SK-N-SH (cell line): ENCODE results near the gene HDAC4. TPM values are rescaled to one million over a fixed set of nuclear protein-coding genes. Genes with fewer than 3 reads are reported as not detected.

Source experiments
- CTCF ChIA-PET: fragments of 300-600, 350-600 bp; formaldehyde crosslinking; extraction: SDS; loops from one replicate; lab custom pipeline; 2021; lab: Yijun Ruan, JAX
- POLR2A ChIA-PET: fragments of 350-600 bp; sonication (Branson Sonifier 250); formaldehyde crosslinking; extraction: SDS; loops from one replicate; lab custom pipeline; 2020; ENCODE audit warnings: antibody characterized with exemption, inconsistent platforms; lab: Yijun Ruan, JAX
- DNase-seq: peaks from one replicate; pipeline ENCODE4 v3.0.0; 2012
- H2AFZ ChIP-seq: fragments of 200-600 bp; sonication (generic); 2 replicates; pipeline ENCODE4 v1.8.1; 2016; ENCODE audit warnings: antibody characterized with exemption, mild to moderate bottlenecking, low read depth
- H3F3A ChIP-seq: fragments of 200-600 bp; sonication (generic); replicated peaks from 2 replicates; pipeline ENCODE3; 2016; ENCODE audit warnings: antibody characterized with exemption, mild to moderate bottlenecking; ENCODE audit not compliant: insufficient read depth
- H3K27ac ChIP-seq, 2 experiments: fragments of 200-500 bp in 1 of 2; fragments of 200-600 bp in 1 of 2; sonication (Bioruptor generic) in 1 of 2; sonication (generic), shearing (Covaris generic) in 1 of 2; 2 replicates each; pipeline versions ENCODE4 v1.5.1 to v1.6.1; 2014 to 2016; ENCODE audit warnings: low read depth in 2 of 2, inconsistent platforms in 1 of 2, low read length in 1 of 2, mild to moderate bottlenecking in 1 of 2, mixed read lengths in 1 of 2
- H3K27me3 ChIP-seq: fragments of 200-600 bp; sonication (generic), shearing (Covaris generic); 2 replicates; pipeline ENCODE4 v1.6.1; 2016; ENCODE audit warnings: mixed run types; ENCODE audit not compliant: insufficient read depth
- H3K36me3 ChIP-seq, 2 experiments: fragments of 200-500 bp in 1 of 2; fragments of 200-600 bp in 1 of 2; sonication (Bioruptor generic) in 1 of 2; sonication (generic) in 1 of 2; replicated peaks in 1 of 2; 2 replicates each; pipeline versions ENCODE3 to v1.5.1; 2014 to 2016; ENCODE audit warnings: low read length in 1 of 2, mild to moderate bottlenecking in 1 of 2; ENCODE audit not compliant: insufficient read depth in 2 of 2, control insufficient read depth in 1 of 2
- H3K4me1 ChIP-seq, 2 experiments: fragments of 200-500 bp in 1 of 2; fragments of 200-600 bp in 1 of 2; sonication (Bioruptor generic) in 1 of 2; sonication (generic), shearing (Covaris generic) in 1 of 2; 2 replicates each; pipeline versions ENCODE4 v1.5.1 to v1.6.1; 2014 to 2016; ENCODE audit warnings: low read depth in 1 of 2, low read length in 1 of 2, mixed run types in 1 of 2; ENCODE audit not compliant: insufficient read depth in 2 of 2, control insufficient read depth in 1 of 2
- H3K4me2 ChIP-seq: fragments of 200-600 bp; sonication (generic), shearing (Covaris generic); 2 replicates; pipeline ENCODE4 v1.6.1; 2017; ENCODE audit warnings: mixed run types
- H3K4me3 ChIP-seq, 2 experiments: fragments of 200-500 bp in 1 of 2; fragments of 200-600 bp in 1 of 2; sonication (Bioruptor generic) in 1 of 2; sonication (generic), shearing (Covaris generic) in 1 of 2; 2 replicates each; pipeline versions ENCODE4 v1.5.1 to v1.8.1; 2014 to 2016; ENCODE audit warnings: low read depth in 2 of 2, inconsistent platforms in 1 of 2, low read length in 1 of 2, mild to moderate bottlenecking in 1 of 2, mixed read lengths in 1 of 2, moderate library complexity in 1 of 2
- H3K79me2 ChIP-seq: fragments of 200-600 bp; sonication (generic); 2 replicates; pipeline ENCODE4 v1.8.1; 2017; ENCODE audit warnings: mild to moderate bottlenecking; ENCODE audit not compliant: insufficient read depth
- H3K9ac ChIP-seq: fragments of 200-600 bp; sonication (generic); 2 replicates; pipeline ENCODE4 v1.6.1; 2017; ENCODE audit warnings: mixed run types
- H3K9me2 ChIP-seq: fragments of 200-600 bp; sonication (generic); 2 replicates; pipeline ENCODE4 v1.6.1; 2017; ENCODE audit warnings: mixed run types
- H3K9me3 ChIP-seq: fragments of 200-600 bp; sonication (generic); 2 replicates; pipeline ENCODE4 v1.6.1; 2017; ENCODE audit warnings: mixed run types, mild to moderate bottlenecking, moderate library complexity
- H4K20me1 ChIP-seq: fragments of 200-600 bp; sonication (generic); 2 replicates; pipeline ENCODE4 v1.6.1; 2017; ENCODE audit warnings: mild to moderate bottlenecking, mixed run types; ENCODE audit not compliant: insufficient read depth
- EP300 ChIP-seq, 2 experiments: IDR thresholded peaks; 2 replicates each; pipeline versions ENCODE4 v1.4.0 to v1.6.1; 2012; ENCODE audit warnings: borderline replicate concordance in 1 of 2, low read depth in 1 of 2, low read length in 1 of 2
- EZH2phosphoT487 ChIP-seq: fragments of 200-600 bp; sonication (generic); IDR thresholded peaks from 2 replicates; pipeline ENCODE4 v1.6.1; 2017; ENCODE audit warnings: low read depth, mixed run types, mild to moderate bottlenecking, antibody characterized with exemption, moderate library complexity, borderline replicate concordance
- FOXM1 ChIP-seq: IDR thresholded peaks from 2 replicates; pipeline ENCODE4 v1.4.0; 2012; ENCODE audit warnings: low read depth, mild to moderate bottlenecking
- GATA2 ChIP-seq: sonication (generic); formaldehyde crosslinking; IDR thresholded peaks from 2 replicates; pipeline ENCODE4 v1.5.0; 2020; ENCODE audit warnings: mild to moderate bottlenecking, missing genetic modification reagents
- IRF3 ChIP-seq: fragments of 150-350 bp; IDR thresholded peaks from 2 replicates; pipeline ENCODE4 v1.6.1; 2016; ENCODE audit warnings: mild to moderate bottlenecking, low read depth, low read length
- JUND ChIP-seq: IDR thresholded peaks from 2 replicates; pipeline ENCODE4 v1.4.0; 2012
- MEF2A ChIP-seq: IDR thresholded peaks from 2 replicates; pipeline ENCODE4 v1.4.0; 2012; ENCODE audit warnings: low read depth, borderline replicate concordance
- PBX3 ChIP-seq: IDR thresholded peaks from 2 replicates; pipeline ENCODE4; 2012
- REST ChIP-seq: IDR thresholded peaks from 2 replicates; pipeline ENCODE4 v1.6.1; 2012; ENCODE audit warnings: mild to moderate bottlenecking, low read depth, low read length, moderate library complexity
- RFX5 ChIP-seq: IDR thresholded peaks from 2 replicates; pipeline ENCODE4 v1.6.1; 2012; ENCODE audit warnings: mild to moderate bottlenecking, improper control_type of control experiment, low read length
- RXRA ChIP-seq: IDR thresholded peaks from 2 replicates; pipeline ENCODE4 v1.4.0; 2012; ENCODE audit warnings: low read depth, mild to moderate bottlenecking, borderline replicate concordance
- TAF1 ChIP-seq: IDR thresholded peaks from 2 replicates; pipeline ENCODE4 v1.6.1; 2012; ENCODE audit warnings: low read depth, mild to moderate bottlenecking, low read length, moderate library complexity, borderline replicate concordance
- USF2 ChIP-seq: fragments of 150-350 bp; IDR thresholded peaks from 2 replicates; pipeline ENCODE4 v1.6.1; 2017; ENCODE audit warnings: antibody characterized with exemption, low read length, low read depth, borderline replicate concordance
- YY1 ChIP-seq: IDR thresholded peaks from 2 replicates; pipeline ENCODE4 v1.4.0; 2012; ENCODE audit warnings: low read depth, mild to moderate bottlenecking
- ZBTB33 ChIP-seq: IDR thresholded peaks from 2 replicates; pipeline ENCODE4 v1.4.0; 2012; ENCODE audit warnings: low read depth, borderline replicate concordance
- WGBS: methylation state at CpG from one replicate; pipeline ENCODE4 v1.1.6; 2017; ENCODE audit warnings: low lambda C conversion rate; 5-methylcytosine and 5-hydroxymethylcytosine counted together
- polyA plus RNA-seq, 3 experiments: library from polyadenylated mRNA; depleted of rRNA; stranded (reverse); fragments of >200 nt; gene quantifications; 2 replicates each; pipeline ENCODE4 v1.2.3, GENCODE V29; 2012

HDAC4 gene
- polyA plus RNA-seq, 1 of the 3 experiments (the other 2 are of a cell fraction): 5.5 TPM

- DNase-seq: no peak
- Histone ChIP-seq H2AFZ (no peak overlapping the region), H3K9ac (no peak overlapping the region), H3K4me3 (no peak overlapping the region), H4K20me1 (no peaks in the 10 kb centered on the region), H3K9me3 (no peaks in the 10 kb centered on the region), H3K27me3 (no peaks in the 10 kb centered on the region), H3K4me1 (peaks cover 0 to 4% of the 10 kb centered on the region in 2 experiments; a peak in 1 of 4 replicates), H3K4me2 (no peak overlapping the region), H3K27ac (no peak overlapping the region), H3K79me2 (no peaks in the 10 kb centered on the region), H3F3A (no peaks in the 10 kb centered on the region), H3K9me2 (no peaks in the 10 kb centered on the region), H3K36me3 (no peaks in the 10 kb centered on the region)
- TF ChIP-seq RFX5: no peak
- no peak for TF ChIP-seq YY1
- no peak for TF ChIP-seq GATA2 (CRISPR knock-in tag)
- no peak for TF ChIP-seq MEF2A
- TF ChIP-seq EP300 (IDR thresholded peaks at IDR 0.05; ENCODE audit: borderline replicate concordance in 1 of 2, low read depth in 1 of 2, low read length in 1 of 2): no peak
- TF ChIP-seq IRF3: no peak
- TF ChIP-seq PBX3: no peak
- no peak for TF ChIP-seq EZH2phosphoT487
- TF ChIP-seq ZBTB33: no peak
- TF ChIP-seq JUND: no peak
- TF ChIP-seq REST: no peak
- TF ChIP-seq FOXM1: no peak
- no peak for TF ChIP-seq TAF1
- no peak for TF ChIP-seq RXRA
- no peak for TF ChIP-seq USF2
- POLR2A ChIA-PET: no interaction called here
- CTCF ChIA-PET: interaction anchor here (1.4 kb wide), 2 partner anchors 10 to 14 kb away, joined by 3 read pairs; no protein-coding TSS in a partner anchor
- WGBS: 64% methylated on average over 11 of the region's 12 CpGs
Measured at GRCh38 chr2:239420082-239420481, 19.3 kb upstream of the HDAC4 start.
